Stimulated activated CD8-positive, alpha-beta memory T cell treated with anti-CD3 and anti-CD28 coated beads, Interleukin-7, amount 100 ng/mL, for 48 hours (primary cell): ENCODE results near the gene SRGAP1.

Experiments used
- DNase-seq, 2 donors: peaks; one replicate each; pipeline ENCODE4 v3.0.0-alpha.2; 2020; ENCODE audit warnings: low read depth in 1 of 2; ENCODE audit errors: extremely low read depth in 1 of 2

The SRGAP1 gene

DNA sequence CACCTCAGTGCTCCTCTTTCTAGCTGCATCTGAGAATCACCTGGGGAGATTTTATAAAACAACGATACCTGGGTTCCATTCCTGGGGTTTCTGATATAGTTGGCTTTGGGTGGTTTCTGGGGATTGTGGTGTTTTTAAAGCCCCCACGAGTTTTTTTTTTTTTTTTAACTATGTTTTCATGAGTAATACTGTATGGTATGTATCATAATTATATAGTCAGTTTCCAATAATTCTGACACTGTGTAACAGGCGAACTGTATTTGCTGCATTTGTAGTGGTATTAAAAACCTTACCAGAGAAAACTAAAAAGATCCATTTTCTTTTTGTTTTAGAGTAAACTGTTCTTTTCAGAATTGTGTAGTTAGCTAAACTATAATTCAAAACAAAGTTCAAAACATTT lies 84.9 kb downstream of the SRGAP1 start:
- DNase-seq = no peak

DNA sequence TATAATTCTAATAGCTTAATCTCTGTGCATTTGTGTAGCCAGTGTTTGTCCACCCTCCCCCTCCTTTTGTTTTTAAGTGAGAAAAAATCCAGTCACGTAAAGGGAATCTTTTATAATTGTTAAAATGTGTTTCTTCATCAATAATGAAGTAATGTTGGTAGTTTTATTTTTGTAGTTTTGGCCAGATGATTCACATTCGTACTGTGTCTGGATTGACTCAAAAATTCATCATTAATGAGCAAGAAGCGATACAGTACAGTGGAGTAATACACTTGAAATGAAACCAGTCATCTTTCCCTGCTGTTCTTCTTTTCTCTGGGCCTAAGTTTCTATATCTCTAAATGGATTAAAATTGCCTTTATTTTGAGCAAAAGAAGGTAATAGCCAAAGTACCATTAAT lies 86.5 kb downstream of the SRGAP1 start:
- DNase-seq = no peak

DNA sequence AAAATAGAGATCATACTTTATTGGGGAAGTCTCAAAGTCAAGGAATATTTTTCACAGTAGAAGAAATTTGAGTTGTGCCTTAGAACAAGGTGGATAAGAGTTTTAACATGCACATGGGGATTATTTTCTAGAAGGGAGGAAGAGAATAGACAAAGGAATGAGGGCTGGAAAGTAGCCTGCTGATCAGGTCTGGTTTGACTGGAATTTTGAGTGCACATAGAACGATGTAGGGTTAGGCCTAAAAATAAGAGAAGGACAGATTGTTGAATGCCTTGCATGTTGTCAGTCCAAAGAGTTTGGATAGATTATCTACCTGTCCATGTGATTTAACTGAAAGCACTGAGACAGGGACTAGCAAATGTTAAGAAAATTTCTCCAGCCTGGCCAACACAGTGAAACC lies 87.2 kb downstream of the SRGAP1 start:
- no peak for DNase-seq

- no peak for DNase-seq
These were observed 90.4 kb downstream of the SRGAP1 start for GRCh38 chr12:63934936-63935335.

DNA sequence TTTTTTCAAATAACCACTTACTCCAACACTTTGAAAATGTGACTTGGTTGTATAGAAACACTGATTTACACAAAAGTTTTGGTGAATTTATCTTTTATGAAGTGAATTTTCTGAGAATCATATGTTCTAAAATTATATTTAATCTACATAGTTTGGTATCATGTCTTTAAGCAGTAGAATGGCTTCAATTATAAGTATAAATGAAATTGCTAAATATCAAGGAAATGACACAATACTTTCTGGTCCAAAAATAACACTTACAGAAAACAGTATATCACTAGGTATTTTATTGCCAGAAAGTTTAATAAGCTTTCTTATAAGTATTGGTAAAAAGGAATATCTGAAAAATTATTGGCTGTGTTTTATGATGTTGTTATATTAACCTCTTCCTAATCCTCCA lies 90.9 kb downstream of the SRGAP1 start:
- no peak for DNase-seq

DNA sequence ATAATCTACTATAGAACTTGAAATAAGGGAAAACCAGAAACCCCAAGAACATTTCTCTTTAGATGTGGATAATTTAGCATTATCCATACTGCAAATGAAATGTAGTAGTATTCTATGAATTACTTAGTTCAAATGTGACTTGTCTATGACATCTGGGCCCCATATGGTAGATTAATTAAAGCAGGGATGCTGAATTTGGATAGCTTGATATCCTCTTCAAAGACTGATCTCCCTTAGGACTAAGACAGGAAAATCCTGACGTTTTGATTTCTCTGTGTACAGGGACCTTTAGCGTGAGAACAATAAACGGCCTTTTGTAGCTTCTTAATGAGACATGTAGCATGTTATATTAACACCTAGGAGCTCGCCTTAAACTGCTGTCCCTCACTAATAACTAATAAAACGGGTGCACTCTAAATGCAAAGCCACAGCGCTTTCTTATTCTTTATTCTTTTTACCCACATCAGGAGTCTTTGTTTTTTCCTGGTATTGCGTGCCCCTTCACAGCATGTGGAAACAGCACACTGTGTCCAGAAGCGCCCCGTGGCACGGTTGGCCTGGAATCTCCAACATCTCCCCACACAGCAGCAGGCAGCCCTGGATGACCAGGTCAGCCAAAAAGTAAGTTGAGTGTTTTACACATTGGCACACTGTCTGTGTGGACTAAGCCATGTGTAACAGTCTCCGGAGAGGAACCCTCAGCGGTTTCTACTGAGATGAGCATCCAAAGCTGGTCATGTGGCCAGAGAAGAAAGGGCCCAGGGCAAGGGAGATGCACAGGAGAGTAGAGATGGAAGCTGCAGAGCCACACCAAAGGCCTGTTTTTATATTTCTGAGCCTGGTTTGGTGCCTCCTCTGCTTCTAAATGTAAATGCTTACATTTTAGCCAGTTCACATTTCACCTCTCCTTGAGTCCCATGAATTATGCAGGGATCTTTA lies 93.1 kb downstream of the SRGAP1 start:
- DNase-seq = no peak

DNA sequence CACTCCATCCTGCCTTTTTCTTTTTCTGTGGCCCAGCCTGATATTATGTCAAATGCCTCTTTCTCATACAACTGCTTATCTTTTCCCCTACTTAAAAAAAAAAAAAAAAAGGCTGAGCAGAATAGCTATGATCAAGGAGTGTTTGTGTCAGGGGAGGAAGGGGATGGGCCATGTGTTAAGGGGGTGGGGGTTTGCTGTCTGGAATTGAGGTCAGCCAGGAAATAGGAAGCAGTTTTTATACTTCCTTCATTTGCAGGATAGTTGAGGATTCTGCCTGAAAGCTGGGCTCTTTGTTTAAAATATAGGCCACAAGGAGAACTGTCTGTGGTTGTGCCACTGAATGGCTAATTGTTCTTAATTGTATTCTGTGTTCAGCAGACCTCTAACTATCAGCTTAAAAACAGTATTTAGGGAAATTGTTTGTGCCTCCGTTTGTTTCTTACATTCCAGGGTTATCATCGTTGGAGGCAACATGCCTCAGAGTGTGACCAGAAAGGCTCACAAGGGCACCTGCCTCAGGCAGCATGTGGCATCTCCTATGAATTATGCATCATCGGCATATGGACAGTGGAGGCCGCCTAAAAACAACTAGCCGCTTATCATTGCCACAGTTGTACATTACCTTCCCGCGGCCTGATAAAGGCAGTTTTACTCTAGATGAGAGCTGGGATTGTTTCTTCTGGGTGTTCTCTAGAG lies 96.0 kb downstream of the SRGAP1 start:
- no peak for DNase-seq

DNA sequence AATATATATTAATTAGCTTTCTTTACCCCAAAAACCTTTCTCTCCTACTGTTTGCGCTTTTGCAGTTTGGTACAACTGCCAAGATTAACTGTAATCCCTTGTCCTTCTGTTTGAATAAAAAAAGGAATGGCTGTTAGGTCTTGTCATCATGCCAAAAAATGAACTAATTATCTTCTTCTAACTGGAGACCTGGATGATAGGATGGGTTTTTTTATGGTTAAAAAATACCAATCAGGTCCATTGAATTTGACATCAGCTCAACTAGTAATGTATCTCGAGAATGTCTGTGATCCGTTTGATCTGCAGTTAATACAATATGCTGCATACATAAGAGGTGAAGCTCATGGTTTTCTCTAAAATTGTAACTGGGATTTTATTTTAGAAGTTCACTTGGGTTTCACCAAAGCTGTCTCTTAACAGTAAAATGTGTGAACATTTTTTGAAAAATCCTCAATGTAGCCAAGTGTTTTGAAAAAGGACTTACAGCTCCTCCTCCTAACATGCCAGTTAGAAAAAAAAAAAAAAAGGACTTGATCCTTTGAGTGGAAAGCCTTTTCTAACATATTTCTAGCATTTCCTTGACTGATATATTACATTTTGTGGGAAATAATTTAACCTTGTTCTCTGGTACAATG lies 96.8 kb downstream of the SRGAP1 start:
- no peak for DNase-seq

GRCh38 chr12:63941879-63942278 lies 97.4 kb downstream of the SRGAP1 start:
- DNase-seq = no peak

DNA sequence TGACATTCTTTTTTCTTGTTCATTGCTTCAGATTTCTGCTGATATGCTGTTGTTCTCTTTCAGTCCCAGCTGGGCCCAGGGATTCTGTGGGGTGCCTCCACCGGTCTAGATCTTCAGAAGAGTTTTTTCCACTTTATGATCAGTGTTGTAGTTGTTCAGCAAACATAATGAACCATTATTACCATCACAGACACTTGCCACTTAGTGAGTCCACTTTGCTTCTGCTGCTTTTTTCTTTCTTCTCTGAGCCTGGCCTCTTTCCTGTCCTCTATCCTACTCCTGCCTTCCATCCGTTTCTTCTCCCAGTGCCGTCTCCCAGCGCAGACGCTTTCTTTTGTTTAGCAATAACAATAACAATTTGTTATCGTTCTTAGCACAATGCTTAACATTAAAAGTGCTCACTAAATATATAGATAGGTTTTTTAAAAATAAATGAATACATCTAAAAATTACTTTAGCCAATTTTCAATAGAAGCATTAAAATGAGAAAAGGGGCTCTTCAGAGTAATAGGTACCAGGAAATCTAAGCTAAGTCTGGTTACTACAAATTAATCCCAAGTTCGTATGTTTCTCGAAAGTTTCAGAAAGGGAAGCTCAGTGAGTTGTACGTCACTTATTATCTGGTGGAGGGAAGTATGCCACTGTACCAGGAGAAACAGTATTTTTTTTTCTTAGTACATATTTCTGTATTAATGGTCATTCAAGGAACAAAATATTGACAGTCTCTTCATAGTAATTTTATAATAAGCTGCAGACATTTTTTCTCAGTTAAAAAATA lies 98.2 kb downstream of the SRGAP1 start:
- DNase-seq = no peak

- DNase-seq = no peak
These were observed 99.6 kb downstream of the SRGAP1 start for GRCh38 chr12:63944034-63944579.

DNA sequence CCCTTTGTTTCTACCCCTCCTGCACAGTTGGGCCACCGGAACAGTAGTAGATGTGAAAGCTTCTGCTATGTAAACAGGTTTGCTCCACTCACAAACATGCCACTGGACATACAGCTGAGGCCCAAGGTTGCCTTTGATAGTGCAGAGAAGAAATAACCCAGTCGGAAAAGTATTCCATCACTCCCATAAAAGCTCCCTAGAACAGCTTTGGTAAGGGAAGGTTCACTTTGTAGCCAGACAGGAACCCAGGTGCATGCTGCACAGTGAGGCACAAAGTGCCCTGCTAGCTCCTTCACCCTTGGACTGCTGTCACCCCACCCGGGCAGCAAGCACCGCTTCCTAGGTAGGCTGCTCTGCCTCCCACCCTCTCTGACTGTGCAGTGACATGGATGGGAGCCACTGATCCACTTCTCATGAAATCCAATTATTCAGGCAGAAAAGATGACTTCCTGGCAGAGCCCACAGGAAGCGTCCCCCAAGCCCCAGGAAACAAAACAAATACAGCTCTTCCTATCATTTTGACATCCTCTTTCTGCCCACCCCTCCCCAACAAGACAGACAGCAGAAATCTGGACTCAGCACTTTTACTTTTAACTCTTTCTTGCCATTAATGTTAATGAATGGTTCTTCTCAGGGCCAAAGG lies 100.2 kb downstream of the SRGAP1 start:
- no peak for DNase-seq

DNA sequence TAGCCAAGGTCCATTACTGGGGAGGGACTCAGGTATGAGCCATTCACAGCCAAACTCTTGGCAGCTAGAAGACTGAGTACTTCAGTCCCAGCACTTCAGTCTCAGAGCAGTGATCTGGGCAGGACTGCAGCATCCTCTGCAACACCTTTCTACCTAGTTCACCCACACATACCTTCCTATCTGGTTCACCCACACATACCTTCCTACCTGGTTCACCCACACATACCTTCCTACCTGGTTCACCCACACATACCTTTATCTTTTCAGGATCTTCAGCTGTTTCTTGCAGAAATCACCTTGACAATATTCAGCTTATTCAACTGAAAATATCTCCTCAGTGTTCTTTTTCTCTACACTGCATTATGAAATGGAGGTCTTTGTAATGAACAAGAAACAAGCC lies 101.3 kb downstream of the SRGAP1 start:
- no peak for DNase-seq

- no peak for DNase-seq
These were observed 103.7 kb downstream of the SRGAP1 start for GRCh38 chr12:63948211-63948610.

GRCh38 chr12:63949902-63950301 lies 105.4 kb downstream of the SRGAP1 start:
- DNase-seq = no peak

DNA sequence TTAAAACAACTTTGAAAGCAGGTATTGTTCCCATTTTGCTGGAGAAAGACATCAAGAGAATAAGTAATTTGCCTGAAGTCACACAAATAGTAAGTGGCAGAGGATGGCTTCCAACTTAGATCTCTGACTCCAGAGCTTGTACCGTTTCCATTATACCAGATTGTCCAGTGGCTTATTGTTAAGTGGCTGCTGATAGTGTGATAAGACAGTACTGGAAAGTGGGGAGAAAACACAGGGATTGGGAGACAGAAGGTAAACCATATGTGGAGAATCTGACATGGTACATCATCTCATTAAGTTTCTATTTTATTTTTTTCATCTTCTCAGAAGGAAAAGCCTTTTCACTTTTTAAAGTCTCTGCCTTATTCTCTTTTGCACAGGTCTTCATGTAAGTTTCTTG lies 108.5 kb downstream of the SRGAP1 start:
- DNase-seq = no peak

DNA sequence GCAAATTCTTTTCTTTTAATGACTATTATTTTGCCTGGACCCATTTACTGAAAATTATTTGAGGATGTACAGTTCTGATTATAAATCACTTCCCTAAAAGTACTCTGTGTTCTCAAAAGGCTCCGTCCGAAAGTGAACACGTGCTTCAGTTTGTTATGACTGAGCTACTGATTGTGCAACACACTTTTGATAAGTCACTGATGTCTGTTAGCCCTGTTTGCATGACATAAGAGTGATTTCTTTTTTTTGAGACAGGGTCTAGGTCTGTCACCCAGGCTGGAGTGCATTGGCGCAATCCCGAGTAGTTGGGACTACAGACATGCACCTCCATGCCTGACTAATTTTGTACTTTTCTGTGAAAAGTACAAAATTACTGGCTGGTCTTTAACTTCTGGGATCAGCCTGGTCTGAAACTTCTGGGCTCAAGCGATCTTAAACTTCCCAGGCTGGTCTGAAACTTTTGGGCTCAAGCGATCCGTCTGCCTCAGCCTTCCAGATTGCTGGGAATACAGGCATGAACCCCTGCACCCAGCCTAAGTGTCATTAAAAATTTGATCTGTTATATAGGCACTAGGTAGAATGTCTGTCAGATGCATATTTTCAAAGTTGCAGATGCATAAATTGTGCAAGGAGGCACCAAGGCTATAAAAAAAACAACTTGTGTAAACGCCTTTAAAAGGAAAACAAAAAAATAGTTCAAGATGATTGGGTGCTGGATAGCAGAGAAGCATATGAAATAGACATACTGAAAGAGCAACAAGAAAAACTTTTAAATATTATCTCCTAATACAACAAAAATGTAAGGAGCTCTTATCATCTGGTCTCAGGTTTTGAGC lies 111.5 kb downstream of the SRGAP1 start:
- no peak for DNase-seq

DNA sequence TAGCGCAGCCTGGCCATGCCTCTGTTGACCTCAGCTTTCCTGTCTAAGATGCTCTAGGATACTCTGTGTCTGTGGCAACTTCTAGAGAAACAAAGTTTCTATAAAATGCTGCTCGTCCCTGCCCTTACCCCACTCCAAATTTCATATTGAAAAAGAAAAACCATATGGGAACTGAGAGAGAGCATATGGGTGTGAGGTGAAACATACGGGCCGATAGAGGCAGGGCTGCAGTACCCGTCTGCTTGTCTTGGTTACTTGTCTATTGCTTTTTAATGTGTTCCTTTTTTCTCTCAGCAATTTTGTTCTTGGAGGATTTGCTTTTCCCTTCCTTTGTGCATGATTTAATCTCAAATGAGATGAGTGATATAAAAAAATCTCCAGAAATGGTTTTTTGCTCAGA lies 113.0 kb downstream of the SRGAP1 start:
- DNase-seq = no peak

GRCh38 chr12:63958876-63959580 lies 114.5 kb downstream of the SRGAP1 start:
- no peak for DNase-seq
